Stimulated activated CD4-positive, alpha-beta T cell treated with anti-CD3 and anti-CD28 coated beads, Interleukin-12 subunit alpha, Interleukin-12 subunit beta, amount 100 ng/mL, for 24 hours (primary cell): Measurements from ENCODE around the gene ABHD3.
A peak's percentile ranks its signal among the peaks of the same experiment; 100 is the strongest.
"Not testable (repeated sequence)": the region's sequence is repeated elsewhere in the genome, so short reads cannot be mapped to it uniquely, and the experiment has no call there.

Experiments used
- DNase-seq, 2 experiments: peaks; one replicate each; pipeline ENCODE4 v3.0.0-alpha.2; 2020; ENCODE audit warnings: low read depth in 2 of 2

Gene ABHD3

DNA sequence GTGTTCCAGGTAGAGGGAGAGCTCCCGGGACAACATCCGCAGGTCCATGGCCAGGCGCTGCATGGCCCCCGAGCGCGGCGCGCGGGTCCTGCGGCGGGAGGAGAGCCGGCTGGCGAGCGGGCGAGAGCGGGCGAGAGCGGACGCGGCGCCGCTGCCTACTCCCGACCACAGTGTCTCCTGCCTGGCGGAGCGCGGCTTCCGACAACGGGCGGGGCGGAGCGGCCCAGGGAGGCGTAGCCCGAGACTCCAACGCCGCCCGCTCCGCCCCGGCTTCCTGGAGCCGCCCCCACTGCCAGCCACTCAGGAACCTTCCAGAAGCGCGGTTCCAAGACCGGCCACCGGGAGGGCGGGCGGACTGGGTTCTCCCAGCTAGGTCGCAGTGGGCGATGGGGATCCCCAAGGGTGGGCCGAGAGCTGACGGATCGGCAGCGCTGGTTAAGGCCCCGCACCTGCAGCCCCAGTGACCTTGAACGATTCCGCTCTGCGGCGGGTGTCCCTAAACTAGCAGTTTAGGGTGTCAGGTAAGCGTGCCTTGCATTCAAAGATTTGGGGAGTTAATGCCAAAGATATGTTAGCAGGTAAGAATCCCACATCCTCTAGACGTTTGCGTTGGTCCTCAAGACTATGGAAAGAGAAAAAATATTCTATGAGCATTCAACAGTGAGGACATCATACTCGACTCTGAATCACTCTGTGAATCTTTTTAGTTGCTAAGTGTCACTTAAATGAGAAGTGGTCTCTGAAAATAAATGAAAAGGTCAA is at the start of gene ABHD3:
TSS of gene ABHD3 (minus strand) at position 172 of the 762 bp plus-strand sequence. CDS start at position 63, 109 bp downstream.
- DNase-seq, result peak; percentile 72 to 85

DNA sequence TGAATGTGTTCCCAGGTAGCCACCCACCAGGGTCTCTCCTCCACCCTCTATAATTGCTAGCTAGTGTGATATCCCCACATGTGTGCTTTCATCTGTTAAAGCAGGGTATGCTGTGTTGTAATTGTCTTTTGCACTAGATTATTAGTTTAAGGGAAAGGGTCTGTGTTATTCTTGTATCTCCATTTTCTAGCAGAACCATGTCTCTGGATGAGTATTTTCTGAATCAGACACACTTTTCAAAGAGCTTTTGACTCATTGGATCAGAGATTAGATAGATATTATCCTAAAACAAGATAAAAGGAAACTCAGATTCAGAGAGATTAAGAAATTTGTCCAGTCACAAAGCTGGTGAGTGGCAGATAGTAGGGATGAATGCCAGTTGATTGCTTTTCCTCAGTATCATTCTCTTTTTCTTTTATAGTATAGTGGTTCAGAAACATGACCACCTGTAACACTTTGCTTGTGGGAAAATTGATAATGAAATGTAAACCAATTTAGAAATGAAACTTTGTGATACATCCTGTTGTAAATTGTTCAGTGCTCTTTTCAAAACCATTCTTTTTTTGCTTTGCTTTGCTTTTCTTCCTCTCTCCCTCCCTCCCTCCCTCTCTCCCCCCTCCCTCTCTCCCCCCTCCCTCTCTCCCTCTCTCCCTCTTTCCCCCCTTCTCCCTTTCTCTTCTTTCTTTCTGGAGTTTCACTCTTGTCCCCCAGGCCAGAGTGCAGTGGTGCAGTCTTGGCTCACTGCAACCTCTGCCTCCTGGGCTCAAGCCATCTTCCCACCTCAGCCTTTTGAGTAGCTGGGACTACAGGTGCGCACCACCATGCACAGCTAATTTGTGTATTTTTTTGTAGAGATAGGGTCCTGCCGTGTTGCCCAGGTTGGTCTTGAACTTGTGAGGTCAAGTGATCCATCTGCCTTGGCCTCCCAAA is 43.5 kb upstream of the ABHD3 start:
- no peak for DNase-seq

DNA sequence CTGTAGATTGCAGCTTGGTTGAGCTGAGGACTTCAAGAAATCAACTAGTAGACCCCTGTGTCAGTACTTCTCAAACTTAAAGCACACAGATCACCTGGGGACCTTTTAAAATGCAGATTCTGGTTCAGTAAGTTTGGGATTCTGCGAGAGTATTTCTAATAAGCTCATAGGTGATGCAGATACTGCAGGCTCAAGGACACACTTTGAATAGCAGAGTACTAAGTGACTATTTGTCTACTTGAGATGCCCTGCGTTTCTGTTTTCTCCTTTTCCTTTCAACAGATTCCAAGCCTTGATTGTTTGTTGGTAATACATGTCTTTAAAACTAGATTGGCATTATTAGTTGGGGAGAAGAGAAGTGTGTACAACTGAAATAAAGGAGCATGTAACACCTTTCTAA is 42.7 kb upstream of the ABHD3 start:
- DNase-seq, result no peak

DNA sequence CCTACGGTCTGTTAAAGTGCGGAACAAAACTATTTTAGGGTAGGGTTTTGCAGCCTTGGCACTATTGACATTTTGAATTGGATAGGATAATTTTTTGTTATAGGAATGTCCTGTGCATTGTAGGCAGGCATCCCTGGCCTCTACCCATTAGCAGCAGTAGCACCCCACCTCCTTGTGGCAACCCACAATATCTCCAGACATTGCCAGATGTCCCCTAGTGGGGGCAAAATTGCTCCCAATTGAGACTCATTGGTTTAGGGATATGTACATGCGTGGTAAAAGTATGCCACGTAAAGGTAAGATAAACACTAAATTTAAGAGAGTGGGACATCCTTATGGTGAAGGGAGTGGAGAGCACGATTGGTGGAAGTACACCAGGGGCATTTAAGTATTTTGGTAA is 40.7 kb upstream of the ABHD3 start:
- no peak for DNase-seq

GRCh38 chr18:21743166-21743832 is 38.7 kb upstream of the ABHD3 start:
- DNase-seq, result no peak

GRCh38 chr18:21742315-21742687 is 37.7 kb upstream of the ABHD3 start:
- no peak for DNase-seq

DNA sequence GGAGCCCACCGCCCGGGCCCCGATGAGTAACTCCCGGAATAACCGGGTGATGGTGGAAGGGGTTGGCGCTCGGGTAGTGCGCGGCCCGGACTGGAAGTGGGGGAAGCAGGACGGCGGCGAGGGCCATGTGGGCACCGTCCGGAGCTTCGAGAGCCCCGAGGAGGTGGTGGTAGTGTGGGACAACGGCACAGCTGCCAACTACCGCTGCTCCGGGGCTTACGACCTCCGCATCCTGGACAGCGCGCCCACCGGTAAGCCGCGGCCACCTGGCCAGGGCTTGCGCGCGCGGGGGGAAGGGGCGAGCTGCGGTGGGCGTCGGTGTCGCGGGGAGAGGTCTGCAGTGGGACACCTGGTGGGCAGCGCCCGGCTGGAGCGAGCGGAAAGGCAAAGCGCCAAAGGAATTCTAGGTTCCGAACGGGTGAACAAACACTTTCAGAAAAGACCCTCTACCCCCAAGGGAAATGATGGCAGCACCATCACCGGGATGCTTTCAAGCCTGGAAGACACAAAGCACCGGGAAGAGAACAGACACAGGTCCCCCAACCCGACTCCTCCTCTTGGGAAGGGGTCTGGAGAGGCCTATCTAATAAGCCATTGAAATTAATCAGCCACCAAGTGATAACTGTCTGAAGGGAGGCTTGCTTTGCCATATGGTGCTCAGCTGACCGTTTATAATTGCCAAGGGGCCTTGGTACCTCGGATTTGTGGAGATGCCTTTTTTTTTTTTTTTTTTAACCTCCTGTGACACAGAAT is 37.2 kb upstream of the ABHD3 start:
- DNase-seq, result no peak

DNA sequence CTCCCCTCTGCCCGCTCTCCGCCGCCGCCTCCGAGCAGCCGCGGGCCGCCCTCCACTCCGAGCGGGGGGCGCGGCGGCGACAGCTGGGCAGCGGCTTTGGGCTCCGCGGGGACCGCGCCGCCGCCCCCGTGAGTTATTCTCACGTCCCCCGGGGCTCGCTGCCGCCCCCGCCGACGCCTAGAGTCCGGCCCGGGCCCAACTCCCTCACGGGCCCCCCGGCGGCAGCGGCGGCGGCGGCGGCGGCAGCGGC is 36.7 kb upstream of the ABHD3 start:
- peak in 1 of 2 experiments; percentile 22 for DNase-seq

DNA sequence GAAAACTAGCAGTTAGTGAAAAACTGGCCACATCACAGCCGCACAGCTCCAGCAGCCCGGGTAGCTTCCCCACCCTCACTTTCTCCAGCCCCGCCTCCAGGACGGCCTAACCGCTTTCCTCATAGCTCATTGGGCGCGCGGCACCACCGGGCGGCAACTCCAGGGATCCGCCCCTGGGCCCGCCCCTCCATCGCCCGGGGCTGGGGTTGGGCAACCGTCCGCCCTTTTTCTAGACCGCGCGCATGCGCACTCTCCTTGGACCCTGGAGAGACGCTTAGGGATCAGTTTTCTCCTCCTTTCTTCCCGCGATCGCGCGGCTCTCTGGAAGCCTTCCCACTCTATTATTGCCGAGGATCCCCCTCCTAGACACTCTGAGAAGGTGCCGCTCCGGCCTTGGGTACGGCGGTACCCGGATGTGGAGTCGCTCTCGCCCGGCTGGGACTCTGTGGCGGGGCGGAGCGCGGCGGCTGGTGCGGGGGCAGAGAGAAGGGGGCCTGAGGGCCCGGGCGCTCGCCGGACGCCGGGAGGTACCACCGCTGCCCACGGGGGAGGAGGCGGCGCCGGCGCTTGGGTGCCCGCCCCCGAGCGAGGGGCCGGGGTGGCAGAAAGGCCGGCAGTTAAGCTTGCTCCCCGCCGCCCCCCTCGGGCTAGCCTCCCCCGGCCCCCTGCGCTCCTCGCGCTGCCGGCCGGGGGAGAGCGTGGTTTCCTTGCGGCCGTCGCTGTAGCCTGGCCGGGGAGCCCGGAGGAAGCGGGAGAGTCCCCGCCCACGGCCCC is 36.2 kb upstream of the ABHD3 start, which contains the start of gene MIB1:
TSS of gene MIB1 (plus strand) at position 255 of the 774 bp plus-strand sequence. CDS start 792 bp downstream, outside the sequence.
- DNase-seq, result peak; percentile 97

- no peak for DNase-seq
Measured at GRCh38 chr18:21739604-21740537, 35.3 kb upstream of the ABHD3 start.

- not testable (repeated sequence) for DNase-seq
Measured at GRCh38 chr18:21736926-21737325, 32.4 kb upstream of the ABHD3 start.

- DNase-seq, result peak in 1 of 2 experiments; percentile 19
Measured at GRCh38 chr18:21735452-21736015, 31.0 kb upstream of the ABHD3 start.

DNA sequence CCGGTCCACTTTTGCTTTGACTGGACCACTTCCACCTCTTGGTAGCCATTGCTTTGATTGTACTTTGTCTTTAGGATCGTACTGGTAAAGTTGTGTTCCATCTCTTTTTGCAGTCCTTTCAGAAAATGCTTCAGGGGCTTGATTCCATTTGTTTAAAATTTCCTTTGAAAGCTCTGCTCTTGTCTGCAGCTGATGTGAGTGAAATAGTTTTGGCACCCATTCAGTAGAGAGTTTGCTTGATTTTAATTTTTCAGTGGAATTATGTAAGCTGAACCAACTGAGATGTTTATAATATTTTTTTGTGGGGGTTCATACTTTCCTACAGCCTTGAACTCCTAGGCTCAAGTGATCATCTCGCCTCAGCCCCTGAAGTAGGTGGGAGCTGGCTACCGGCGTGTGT is 28.4 kb upstream of the ABHD3 start:
- no peak for DNase-seq

GRCh38 chr18:21727702-21728101 is 23.1 kb upstream of the ABHD3 start:
- no peak for DNase-seq

DNA sequence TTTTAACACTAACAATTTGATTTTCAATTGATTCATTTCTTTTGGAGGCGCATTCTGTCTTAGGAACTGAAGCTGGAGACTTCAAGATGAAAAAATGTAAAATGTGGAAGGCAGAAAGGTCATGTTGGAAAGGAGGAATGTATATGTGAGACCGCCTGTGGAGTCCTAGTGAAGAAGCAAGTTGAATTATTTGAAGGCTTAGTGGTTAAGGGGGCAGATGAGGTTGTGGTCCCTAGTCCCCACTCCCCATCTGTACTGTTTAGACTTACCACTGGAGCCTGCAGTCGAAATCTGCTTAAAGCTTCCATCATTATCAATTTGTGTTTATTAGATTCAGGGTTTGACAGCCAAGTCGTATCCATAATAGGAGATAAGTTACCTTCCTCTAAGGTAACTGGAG is 20.6 kb upstream of the ABHD3 start:
- DNase-seq, result no peak

DNA sequence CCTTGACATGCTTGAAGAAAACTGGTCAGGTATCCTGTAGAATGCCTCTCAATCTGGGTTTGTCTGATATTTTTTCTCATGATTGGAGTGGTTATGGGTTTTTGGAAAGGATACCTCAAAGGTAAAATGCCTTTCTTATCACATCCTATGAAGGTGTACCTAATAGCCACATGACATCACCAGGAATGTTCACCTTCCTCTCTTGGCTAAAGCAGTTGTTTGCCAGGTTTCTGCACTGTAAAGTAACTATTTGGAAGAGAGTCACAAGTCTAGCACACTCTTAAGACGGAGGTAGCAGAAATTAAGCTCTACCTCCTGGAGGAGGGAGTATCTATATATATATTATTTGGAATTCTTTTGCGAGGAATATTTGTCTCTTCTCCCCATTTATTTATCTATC is 18.1 kb upstream of the ABHD3 start:
- no peak for DNase-seq

- DNase-seq, result no peak
Measured at GRCh38 chr18:21714474-21714873, 9.9 kb upstream of the ABHD3 start.

DNA sequence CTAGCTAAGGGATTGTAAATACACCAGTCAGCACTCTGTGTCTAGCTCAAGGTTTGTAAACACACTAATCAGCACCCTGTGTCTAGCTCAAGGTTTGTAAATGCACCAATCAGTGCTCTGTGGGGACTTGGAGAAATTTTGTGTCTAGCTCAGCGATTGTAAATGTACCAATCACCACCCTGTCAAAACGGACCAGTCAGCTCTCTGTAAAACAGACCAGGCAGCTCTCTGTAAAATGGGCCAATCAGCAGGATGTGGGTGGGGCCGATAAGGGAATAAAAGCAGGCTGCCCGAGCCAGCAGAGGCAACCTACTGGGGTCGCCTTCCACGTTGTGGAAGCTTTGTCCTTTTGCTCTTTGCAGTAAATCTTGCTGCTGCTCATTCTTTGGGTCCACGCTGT is 2.6 kb upstream of the ABHD3 start:
- not testable (repeated sequence) for DNase-seq

DNA sequence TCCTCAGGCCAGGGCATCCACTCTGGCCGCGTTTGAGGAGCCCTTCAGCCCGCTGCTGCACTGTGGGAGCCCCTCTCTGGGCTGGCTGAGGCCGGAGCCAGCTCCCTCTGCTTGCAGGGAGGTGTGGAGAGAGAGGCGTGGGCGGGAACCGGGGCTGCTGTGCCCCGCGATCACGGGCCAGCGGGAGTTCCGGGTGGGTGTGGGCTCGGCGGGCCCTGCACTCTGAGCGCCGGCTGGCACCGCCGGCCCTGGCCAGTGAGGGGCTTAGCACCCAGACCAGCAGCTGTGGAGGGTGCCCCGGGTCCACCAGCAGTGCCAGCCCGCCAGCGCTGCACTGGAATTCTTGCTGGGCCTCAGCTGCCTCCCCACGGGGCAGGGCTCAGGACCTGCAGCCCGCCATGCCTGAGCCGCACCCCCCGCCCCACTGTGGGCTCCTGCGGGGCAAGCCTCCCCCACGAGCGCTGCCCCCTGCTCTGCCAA is 1.9 kb upstream of the ABHD3 start:
- DNase-seq, result no peak
